GM23338 (cell line): ENCODE data around the gene RAB19. TPM values are rescaled to one million over a fixed set of nuclear protein-coding genes. Genes with fewer than 3 reads are reported as not detected.

Source experiments
- ATAC-seq: fragments of 200-7000 bp; cut with Tn5 transposase; 3 replicates; pipeline ENCODE4 v1.9.1; 2020
- DNase-seq: peaks from one replicate; pipeline ENCODE4 v3.0.0-alpha.2; 2015; ENCODE audit warnings: low spot score
- H2AFZ ChIP-seq: fragments of 200-600 bp; sonication (generic); 2 replicates; pipeline ENCODE4 v1.8.0; 2016; ENCODE audit warnings: antibody characterized with exemption, mild to moderate bottlenecking, moderate library complexity
- H3F3A ChIP-seq: fragments of 200-600 bp; sonication (generic); replicated peaks from 2 replicates; pipeline ENCODE4 v1.8.0; 2017; ENCODE audit warnings: antibody characterized with exemption, mixed run types, low read depth
- H3K27ac ChIP-seq: fragments of 200-600 bp; sonication (generic); 2 replicates; pipeline ENCODE4 v1.6.1; 2016; ENCODE audit warnings: low read depth
- H3K27me3 ChIP-seq: fragments of 200-600 bp; sonication (generic); 2 replicates; pipeline ENCODE4 v1.8.0; 2016; ENCODE audit warnings: mild to moderate bottlenecking, mixed run types, moderate library complexity; ENCODE audit not compliant: insufficient read depth
- H3K36me3 ChIP-seq: fragments of 200-600 bp; sonication (generic); 2 replicates; pipeline ENCODE4 v1.8.0; 2016; ENCODE audit warnings: mild to moderate bottlenecking; ENCODE audit not compliant: insufficient read depth
- H3K4me1 ChIP-seq: fragments of 200-600 bp; sonication (generic); 2 replicates; pipeline ENCODE4 v1.8.0; 2016; ENCODE audit warnings: mild to moderate bottlenecking, moderate library complexity; ENCODE audit not compliant: insufficient read depth
- H3K4me2 ChIP-seq: fragments of 200-600 bp; sonication (generic); 2 replicates; pipeline ENCODE4 v1.7.1; 2017; ENCODE audit warnings: mixed run types
- H3K4me3 ChIP-seq: fragments of 200-600 bp; sonication (generic); 2 replicates; pipeline ENCODE4 v1.6.1; 2016; ENCODE audit warnings: mixed run types
- H3K79me2 ChIP-seq: fragments of 200-600 bp; sonication (generic); replicated peaks from 2 replicates; pipeline ENCODE4 v1.8.0; 2017; ENCODE audit warnings: mild to moderate bottlenecking; ENCODE audit not compliant: insufficient read depth
- H3K9me2 ChIP-seq: fragments of 200-600 bp; sonication (generic); 2 replicates; pipeline ENCODE4 v1.8.0; 2017; ENCODE audit not compliant: insufficient read depth
- H4K20me1 ChIP-seq: fragments of 200-600 bp; sonication (generic); replicated peaks from 2 replicates; pipeline ENCODE4 v1.8.0; 2017; ENCODE audit warnings: mild to moderate bottlenecking; ENCODE audit not compliant: insufficient read depth
- H3K27ac Mint-ChIP-seq: 2 replicates; pipeline ENCODE4 v1.8.0; 2020; ENCODE audit warnings: inconsistent platforms, mild to moderate bottlenecking, moderate library complexity, mixed read lengths
- H3K27me3 Mint-ChIP-seq: 3 replicates; pipeline ENCODE4 v1.8.0; 2022; ENCODE audit warnings: low read depth, mild to moderate bottlenecking, moderate library complexity, mixed read lengths, inconsistent platforms; ENCODE audit not compliant: insufficient read depth, poor library complexity
- H3K36me3 Mint-ChIP-seq: 3 replicates; pipeline ENCODE4 v1.8.0; 2021; ENCODE audit warnings: low read depth, mild to moderate bottlenecking, inconsistent platforms, moderate library complexity, mixed read lengths
- H3K4me1 Mint-ChIP-seq: 3 replicates; pipeline ENCODE4 v1.8.0; 2020; ENCODE audit warnings: mild to moderate bottlenecking, inconsistent platforms, mixed read lengths
- H3K4me3 Mint-ChIP-seq: 3 replicates; pipeline ENCODE4 v1.8.0; 2021; ENCODE audit warnings: moderate library complexity, mild to moderate bottlenecking, inconsistent platforms, mixed read lengths
- H3K9me3 Mint-ChIP-seq: 3 replicates; pipeline ENCODE4 v1.8.0; 2020; ENCODE audit warnings: moderate library complexity, mild to moderate bottlenecking, inconsistent platforms, mixed read lengths
- CREB1 ChIP-seq: fragments of 250-450 bp; sonication (Bioruptor Pico); IDR thresholded peaks from 2 replicates; pipeline ENCODE4 v1.5.0; 2020; ENCODE audit warnings: low read depth, mild to moderate bottlenecking, moderate library complexity
- EZH2phosphoT487 ChIP-seq: fragments of 200-600 bp; sonication (generic); IDR thresholded peaks from one replicate; pipeline ENCODE4 v1.8.1; 2018; ENCODE audit warnings: antibody characterized with exemption; ENCODE audit not compliant: unreplicated experiment
- JUNB ChIP-seq: IDR thresholded peaks from one replicate; pipeline ENCODE4 v1.6.1; 2016; ENCODE audit warnings: antibody characterized with exemption; ENCODE audit not compliant: unreplicated experiment
- NANOG ChIP-seq: IDR thresholded peaks from 2 replicates; pipeline ENCODE4 v1.6.1; 2016; ENCODE audit warnings: antibody characterized with exemption, borderline replicate concordance
- POLR2AphosphoS5 ChIP-seq: IDR thresholded peaks from 2 replicates; pipeline ENCODE4 v1.6.1; 2016; ENCODE audit warnings: antibody characterized with exemption, low read depth
- ZNF114 ChIP-seq: fragments of 250-450 bp; sonication (Bioruptor Pico); IDR thresholded peaks from 2 replicates; pipeline ENCODE4 v1.5.0; 2020; ENCODE audit warnings: mild to moderate bottlenecking, moderate library complexity
- polyA plus RNA-seq: library from polyadenylated mRNA; unstranded; fragments of >200 nt; fragmentation: Nextera tagmentation; extraction: Ambion mirVana; gene quantifications from 2 replicates; pipeline ENCODE4 v1.2.1, GENCODE V29; 2016
- total RNA-seq: library from RNA; depleted of rRNA; stranded (reverse); fragments of >200 nt; shearing (Covaris generic); gene quantifications from 2 replicates; pipeline ENCODE4 v1.2.3, GENCODE V29; 2014
- TF ChIP-seq, protein P1 (sequence below): fragments of 250-450 bp; sonication (Bioruptor Pico); IDR thresholded peaks from 2 replicates; pipeline ENCODE4 v1.5.0; 2020; ENCODE audit warnings: mild to moderate bottlenecking, moderate library complexity
- TF ChIP-seq, protein P2 (sequence below): IDR thresholded peaks from one replicate; pipeline ENCODE4 v1.6.1; 2018; ENCODE audit warnings: antibody characterized with exemption; ENCODE audit not compliant: unreplicated experiment
- TF ChIP-seq, protein P3 (sequence below), 2 experiments: fragments of 200-600 bp in 1 of 2; sonication (generic) in 1 of 2; conservative IDR thresholded peaks; 2 replicates each; pipeline versions ENCODE4 v1.5.1 to v1.6.1; 2016 to 2017; ENCODE audit warnings: antibody characterized with exemption in 2 of 2, low read depth in 2 of 2, mild to moderate bottlenecking in 2 of 2, moderate library complexity in 1 of 2
- TF ChIP-seq, protein P4 (sequence below): IDR thresholded peaks from 2 replicates; pipeline ENCODE4 v1.6.1; 2016; ENCODE audit warnings: antibody characterized with exemption

Gene RAB19
- total and polyA plus RNA-seq, 2 experiments from 2014 or later = 2.5 to 5.2 TPM

DNA sequence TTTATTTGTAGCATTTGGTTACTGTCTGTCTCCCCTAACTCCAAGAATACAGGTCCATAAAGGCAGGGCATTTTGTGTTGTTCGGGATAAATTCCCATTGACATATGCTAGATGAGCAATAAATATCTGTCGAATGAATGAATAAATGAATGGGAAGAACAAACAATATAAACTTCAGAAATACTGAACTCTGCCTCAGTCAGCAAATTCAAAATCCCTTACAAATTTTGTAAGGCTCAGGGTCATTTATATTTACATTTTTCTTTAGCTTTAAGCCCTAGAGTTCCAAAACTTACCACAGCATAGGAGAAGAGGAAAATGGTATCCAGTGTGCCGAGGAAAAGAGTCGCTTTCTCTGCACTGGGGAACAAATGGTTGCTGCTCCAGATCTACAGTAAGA lies 34.6 kb upstream of the RAB19 start:
- no peaks in the 10 kb centered on the region for H3K79me2 ChIP-seq
- H3K4me2 ChIP-seq = no peak overlapping the region
- H3K36me3 Mint-ChIP-seq = peaks cover 28% of the 10 kb centered on the region
- ATAC-seq = no peak
- H3F3A ChIP-seq = no peaks in the 10 kb centered on the region; the same call in 1 of the 2 replicates
- H2AFZ ChIP-seq = no peak overlapping the region
- TF ChIP-seq JUNB = no peak
- TF ChIP-seq EZH2phosphoT487 = no peak
- TF ChIP-seq ZNF114 = no peak
- TF ChIP-seq, protein P1, sequence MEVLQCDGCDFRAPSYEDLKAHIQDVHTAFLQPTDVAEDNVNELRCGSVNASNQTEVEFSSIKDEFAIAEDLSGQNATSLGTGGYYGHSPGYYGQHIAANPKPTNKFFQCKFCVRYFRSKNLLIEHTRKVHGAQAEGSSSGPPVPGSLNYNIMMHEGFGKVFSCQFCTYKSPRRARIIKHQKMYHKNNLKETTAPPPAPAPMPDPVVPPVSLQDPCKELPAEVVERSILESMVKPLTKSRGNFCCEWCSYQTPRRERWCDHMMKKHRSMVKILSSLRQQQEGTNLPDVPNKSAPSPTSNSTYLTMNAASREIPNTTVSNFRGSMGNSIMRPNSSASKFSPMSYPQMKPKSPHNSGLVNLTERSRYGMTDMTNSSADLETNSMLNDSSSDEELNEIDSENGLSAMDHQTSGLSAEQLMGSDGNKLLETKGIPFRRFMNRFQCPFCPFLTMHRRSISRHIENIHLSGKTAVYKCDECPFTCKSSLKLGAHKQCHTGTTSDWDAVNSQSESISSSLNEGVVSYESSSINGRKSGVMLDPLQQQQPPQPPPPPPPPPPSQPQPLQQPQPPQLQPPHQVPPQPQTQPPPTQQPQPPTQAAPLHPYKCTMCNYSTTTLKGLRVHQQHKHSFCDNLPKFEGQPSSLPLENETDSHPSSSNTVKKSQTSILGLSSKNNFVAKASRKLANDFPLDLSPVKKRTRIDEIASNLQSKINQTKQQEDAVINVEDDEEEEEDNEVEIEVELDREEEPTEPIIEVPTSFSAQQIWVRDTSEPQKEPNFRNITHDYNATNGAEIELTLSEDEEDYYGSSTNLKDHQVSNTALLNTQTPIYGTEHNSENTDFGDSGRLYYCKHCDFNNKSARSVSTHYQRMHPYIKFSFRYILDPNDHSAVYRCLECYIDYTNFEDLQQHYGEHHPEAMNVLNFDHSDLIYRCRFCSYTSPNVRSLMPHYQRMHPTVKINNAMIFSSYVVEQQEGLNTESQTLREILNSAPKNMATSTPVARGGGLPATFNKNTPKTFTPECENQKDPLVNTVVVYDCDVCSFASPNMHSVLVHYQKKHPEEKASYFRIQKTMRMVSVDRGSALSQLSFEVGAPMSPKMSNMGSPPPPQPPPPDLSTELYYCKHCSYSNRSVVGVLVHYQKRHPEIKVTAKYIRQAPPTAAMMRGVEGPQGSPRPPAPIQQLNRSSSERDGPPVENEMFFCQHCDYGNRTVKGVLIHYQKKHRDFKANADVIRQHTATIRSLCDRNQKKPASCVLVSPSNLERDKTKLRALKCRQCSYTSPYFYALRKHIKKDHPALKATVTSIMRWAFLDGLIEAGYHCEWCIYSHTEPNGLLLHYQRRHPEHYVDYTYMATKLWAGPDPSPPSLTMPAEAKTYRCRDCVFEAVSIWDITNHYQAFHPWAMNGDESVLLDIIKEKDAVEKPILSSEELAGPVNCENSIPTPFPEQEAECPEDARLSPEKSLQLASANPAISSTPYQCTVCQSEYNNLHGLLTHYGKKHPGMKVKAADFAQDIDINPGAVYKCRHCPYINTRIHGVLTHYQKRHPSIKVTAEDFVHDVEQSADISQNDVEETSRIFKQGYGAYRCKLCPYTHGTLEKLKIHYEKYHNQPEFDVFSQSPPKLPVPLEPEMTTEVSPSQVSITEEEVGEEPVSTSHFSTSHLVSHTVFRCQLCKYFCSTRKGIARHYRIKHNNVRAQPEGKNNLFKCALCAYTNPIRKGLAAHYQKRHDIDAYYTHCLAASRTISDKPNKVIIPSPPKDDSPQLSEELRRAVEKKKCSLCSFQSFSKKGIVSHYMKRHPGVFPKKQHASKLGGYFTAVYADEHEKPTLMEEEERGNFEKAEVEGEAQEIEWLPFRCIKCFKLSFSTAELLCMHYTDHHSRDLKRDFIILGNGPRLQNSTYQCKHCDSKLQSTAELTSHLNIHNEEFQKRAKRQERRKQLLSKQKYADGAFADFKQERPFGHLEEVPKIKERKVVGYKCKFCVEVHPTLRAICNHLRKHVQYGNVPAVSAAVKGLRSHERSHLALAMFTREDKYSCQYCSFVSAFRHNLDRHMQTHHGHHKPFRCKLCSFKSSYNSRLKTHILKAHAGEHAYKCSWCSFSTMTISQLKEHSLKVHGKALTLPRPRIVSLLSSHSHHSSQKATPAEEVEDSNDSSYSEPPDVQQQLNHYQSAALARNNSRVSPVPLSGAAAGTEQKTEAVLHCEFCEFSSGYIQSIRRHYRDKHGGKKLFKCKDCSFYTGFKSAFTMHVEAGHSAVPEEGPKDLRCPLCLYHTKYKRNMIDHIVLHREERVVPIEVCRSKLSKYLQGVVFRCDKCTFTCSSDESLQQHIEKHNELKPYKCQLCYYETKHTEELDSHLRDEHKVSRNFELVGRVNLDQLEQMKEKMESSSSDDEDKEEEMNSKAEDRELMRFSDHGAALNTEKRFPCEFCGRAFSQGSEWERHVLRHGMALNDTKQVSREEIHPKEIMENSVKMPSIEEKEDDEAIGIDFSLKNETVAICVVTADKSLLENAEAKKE = no peak
- H3K27me3 ChIP-seq = no peaks in the 10 kb centered on the region
- no peak overlapping the region for H3K4me3 Mint-ChIP-seq
- H3K4me3 ChIP-seq = no peak overlapping the region
- 0 out of 3 replicates have a peak, but pooled peaks cover under 1% of the 10 kb centered on the region for H3K9me3 Mint-ChIP-seq
- peaks cover 5% of the 10 kb centered on the region; the same call in 1 of the 2 replicates for H4K20me1 ChIP-seq
- DNase-seq = no peak
- H3K4me1 ChIP-seq = no peaks in the 10 kb centered on the region
- no peak overlapping the region for H3K27ac ChIP-seq
- peaks cover 3% of the 10 kb centered on the region for H3K27me3 Mint-ChIP-seq
- peaks cover 9% of the 10 kb centered on the region for H3K4me1 Mint-ChIP-seq
- H3K36me3 ChIP-seq = 0 out of 2 replicates have a peak, but pooled peaks cover 2% of the 10 kb centered on the region
- no peak overlapping the region for H3K27ac Mint-ChIP-seq
- H3K9me2 ChIP-seq = no peaks in the 10 kb centered on the region

DNA sequence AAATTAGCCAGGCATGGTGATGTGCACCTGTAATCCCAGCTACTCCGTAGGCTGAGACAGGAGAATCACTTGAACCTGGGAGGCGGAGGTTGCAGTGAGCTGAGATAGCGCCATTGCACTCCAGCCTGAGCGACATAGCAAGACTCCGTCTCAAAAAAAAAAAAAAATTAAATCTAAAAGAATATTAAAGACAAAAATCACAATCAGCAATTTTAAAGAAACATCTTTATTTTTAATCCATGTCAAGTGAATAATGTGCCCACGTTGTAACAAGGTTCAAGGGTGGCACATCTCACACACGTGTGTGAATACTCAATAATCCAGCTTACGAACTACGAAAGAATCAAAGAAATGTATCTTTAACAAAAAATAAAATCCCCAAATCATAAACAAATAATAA lies 28.5 kb upstream of the RAB19 start:
- H3K27ac ChIP-seq = no peak overlapping the region
- H3K36me3 Mint-ChIP-seq = peaks cover 38% of the 10 kb centered on the region
- H3K4me3 ChIP-seq = no peak overlapping the region
- peaks cover 17% of the 10 kb centered on the region; the same call in 1 of the 2 replicates for H3K36me3 ChIP-seq
- H3K27ac Mint-ChIP-seq = no peak overlapping the region
- no peaks in the 10 kb centered on the region; the same call in 1 of the 2 replicates for H3F3A ChIP-seq
- H3K9me3 Mint-ChIP-seq = no peaks in the 10 kb centered on the region
- peaks cover 5% of the 10 kb centered on the region for H3K27me3 Mint-ChIP-seq
- no peaks in the 10 kb centered on the region for H3K9me2 ChIP-seq
- H3K4me1 Mint-ChIP-seq = no peaks in the 10 kb centered on the region
- H4K20me1 ChIP-seq = 0 out of 2 replicates have a peak, but pooled peaks cover 5% of the 10 kb centered on the region
- no peaks in the 10 kb centered on the region for H3K27me3 ChIP-seq
- H3K4me1 ChIP-seq = no peaks in the 10 kb centered on the region
- DNase-seq = no peak
- H3K4me2 ChIP-seq = no peak overlapping the region
- H2AFZ ChIP-seq = no peak overlapping the region
- H3K4me3 Mint-ChIP-seq = no peak overlapping the region
- ATAC-seq = no peak
- no peaks in the 10 kb centered on the region for H3K79me2 ChIP-seq
- TF ChIP-seq, protein P2, sequence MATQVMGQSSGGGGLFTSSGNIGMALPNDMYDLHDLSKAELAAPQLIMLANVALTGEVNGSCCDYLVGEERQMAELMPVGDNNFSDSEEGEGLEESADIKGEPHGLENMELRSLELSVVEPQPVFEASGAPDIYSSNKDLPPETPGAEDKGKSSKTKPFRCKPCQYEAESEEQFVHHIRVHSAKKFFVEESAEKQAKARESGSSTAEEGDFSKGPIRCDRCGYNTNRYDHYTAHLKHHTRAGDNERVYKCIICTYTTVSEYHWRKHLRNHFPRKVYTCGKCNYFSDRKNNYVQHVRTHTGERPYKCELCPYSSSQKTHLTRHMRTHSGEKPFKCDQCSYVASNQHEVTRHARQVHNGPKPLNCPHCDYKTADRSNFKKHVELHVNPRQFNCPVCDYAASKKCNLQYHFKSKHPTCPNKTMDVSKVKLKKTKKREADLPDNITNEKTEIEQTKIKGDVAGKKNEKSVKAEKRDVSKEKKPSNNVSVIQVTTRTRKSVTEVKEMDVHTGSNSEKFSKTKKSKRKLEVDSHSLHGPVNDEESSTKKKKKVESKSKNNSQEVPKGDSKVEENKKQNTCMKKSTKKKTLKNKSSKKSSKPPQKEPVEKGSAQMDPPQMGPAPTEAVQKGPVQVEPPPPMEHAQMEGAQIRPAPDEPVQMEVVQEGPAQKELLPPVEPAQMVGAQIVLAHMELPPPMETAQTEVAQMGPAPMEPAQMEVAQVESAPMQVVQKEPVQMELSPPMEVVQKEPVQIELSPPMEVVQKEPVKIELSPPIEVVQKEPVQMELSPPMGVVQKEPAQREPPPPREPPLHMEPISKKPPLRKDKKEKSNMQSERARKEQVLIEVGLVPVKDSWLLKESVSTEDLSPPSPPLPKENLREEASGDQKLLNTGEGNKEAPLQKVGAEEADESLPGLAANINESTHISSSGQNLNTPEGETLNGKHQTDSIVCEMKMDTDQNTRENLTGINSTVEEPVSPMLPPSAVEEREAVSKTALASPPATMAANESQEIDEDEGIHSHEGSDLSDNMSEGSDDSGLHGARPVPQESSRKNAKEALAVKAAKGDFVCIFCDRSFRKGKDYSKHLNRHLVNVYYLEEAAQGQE = no peak
- TF ChIP-seq NANOG = no peak
- TF ChIP-seq, protein P3, sequence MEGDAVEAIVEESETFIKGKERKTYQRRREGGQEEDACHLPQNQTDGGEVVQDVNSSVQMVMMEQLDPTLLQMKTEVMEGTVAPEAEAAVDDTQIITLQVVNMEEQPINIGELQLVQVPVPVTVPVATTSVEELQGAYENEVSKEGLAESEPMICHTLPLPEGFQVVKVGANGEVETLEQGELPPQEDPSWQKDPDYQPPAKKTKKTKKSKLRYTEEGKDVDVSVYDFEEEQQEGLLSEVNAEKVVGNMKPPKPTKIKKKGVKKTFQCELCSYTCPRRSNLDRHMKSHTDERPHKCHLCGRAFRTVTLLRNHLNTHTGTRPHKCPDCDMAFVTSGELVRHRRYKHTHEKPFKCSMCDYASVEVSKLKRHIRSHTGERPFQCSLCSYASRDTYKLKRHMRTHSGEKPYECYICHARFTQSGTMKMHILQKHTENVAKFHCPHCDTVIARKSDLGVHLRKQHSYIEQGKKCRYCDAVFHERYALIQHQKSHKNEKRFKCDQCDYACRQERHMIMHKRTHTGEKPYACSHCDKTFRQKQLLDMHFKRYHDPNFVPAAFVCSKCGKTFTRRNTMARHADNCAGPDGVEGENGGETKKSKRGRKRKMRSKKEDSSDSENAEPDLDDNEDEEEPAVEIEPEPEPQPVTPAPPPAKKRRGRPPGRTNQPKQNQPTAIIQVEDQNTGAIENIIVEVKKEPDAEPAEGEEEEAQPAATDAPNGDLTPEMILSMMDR (conservative IDR thresholded peaks at IDR 0.05; ENCODE audit: low read depth in 2 of 2) = no peak
- no peak for TF ChIP-seq CREB1
- TF ChIP-seq, protein P4, sequence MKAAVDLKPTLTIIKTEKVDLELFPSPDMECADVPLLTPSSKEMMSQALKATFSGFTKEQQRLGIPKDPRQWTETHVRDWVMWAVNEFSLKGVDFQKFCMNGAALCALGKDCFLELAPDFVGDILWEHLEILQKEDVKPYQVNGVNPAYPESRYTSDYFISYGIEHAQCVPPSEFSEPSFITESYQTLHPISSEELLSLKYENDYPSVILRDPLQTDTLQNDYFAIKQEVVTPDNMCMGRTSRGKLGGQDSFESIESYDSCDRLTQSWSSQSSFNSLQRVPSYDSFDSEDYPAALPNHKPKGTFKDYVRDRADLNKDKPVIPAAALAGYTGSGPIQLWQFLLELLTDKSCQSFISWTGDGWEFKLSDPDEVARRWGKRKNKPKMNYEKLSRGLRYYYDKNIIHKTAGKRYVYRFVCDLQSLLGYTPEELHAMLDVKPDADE = no peak
- no peak for TF ChIP-seq POLR2AphosphoS5
- no peak for TF ChIP-seq EZH2phosphoT487
- TF ChIP-seq ZNF114 = no peak
